ENCODE measurements around the gene VN1R2.
A peak's percentile ranks its signal among the peaks of the same experiment; 100 is the strongest.
"Not testable (repeated sequence)": the region's sequence is repeated elsewhere in the genome, so short reads cannot be mapped to it uniquely, and the experiment has no call there.

VN1R2 gene, protein sequence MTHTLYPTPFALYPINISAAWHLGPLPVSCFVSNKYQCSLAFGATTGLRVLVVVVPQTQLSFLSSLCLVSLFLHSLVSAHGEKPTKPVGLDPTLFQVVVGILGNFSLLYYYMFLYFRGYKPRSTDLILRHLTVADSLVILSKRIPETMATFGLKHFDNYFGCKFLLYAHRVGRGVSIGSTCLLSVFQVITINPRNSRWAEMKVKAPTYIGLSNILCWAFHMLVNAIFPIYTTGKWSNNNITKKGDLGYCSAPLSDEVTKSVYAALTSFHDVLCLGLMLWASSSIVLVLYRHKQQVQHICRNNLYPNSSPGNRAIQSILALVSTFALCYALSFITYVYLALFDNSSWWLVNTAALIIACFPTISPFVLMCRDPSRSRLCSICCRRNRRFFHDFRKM
- total RNA-seq: 0 reads per million in 9 experiments

DNA sequence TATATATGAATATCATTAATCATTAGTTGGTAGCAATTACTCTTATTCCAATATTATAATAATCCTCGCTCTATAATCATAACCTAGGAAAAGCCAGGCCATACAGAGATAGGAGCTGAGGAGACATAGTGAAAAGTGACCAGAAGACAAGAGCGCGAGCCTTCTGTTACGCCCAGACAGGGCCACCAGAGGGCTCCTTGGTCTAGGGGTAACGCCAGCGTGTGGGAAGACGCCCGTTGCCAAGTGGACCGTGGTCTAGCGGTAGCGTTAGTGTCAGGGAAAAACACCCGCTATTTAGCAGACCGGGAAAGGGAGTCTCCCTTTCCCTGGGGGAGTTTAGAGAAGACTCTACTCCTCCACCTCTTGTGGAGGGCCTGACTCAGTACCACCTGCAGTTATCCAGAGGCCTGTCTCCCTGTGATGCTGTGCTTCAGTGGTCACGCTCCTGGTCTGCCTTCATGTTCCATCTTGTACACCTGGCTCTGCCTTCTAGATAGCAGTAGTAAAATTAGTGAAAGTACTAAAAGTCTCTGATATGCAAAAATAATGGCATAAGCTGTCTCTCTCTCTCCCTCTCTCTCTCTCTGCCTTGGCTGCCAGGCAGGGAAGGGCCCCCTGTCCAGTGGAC, at the start of gene VN1R2:
VN1R2 (plus strand) TSS at position 578 of the 628 bp plus-strand sequence. CDS start 84 bp downstream, outside the sequence.
- not testable (repeated sequence) for ATAC-seq (replicated peaks); H3K4me3 Mint-ChIP-seq; H3K4me1 Mint-ChIP-seq (ENCODE audit: low read depth in 2 of 2); H3K36me3 Mint-ChIP-seq (ENCODE audit: insufficient read depth); H3K27ac Mint-ChIP-seq; DNase-seq
- peaks cover 7 to 12% of the 10 kb centered on the region in 2 donors for H3K27me3 Mint-ChIP-seq
- peaks cover 2 to 18% of the 10 kb centered on the region in 2 donors for H3K9me3 Mint-ChIP-seq

- peaks cover 30% of the 10 kb centered on the region for H3K36me3 Mint-ChIP-seq (ENCODE audit: insufficient read depth)
- H3K27ac Mint-ChIP-seq; H3K4me3 Mint-ChIP-seq; H3K4me1 Mint-ChIP-seq (ENCODE audit: low read depth in 2 of 2); H3K27me3 Mint-ChIP-seq; DNase-seq; ATAC-seq (replicated peaks): not testable (repeated sequence)
- peaks cover 11 to 33% of the 10 kb centered on the region in 2 donors for H3K9me3 Mint-ChIP-seq
These were observed 46.5 kb upstream of the VN1R2 start for GRCh38 chr19:53211554-53211953.

DNA sequence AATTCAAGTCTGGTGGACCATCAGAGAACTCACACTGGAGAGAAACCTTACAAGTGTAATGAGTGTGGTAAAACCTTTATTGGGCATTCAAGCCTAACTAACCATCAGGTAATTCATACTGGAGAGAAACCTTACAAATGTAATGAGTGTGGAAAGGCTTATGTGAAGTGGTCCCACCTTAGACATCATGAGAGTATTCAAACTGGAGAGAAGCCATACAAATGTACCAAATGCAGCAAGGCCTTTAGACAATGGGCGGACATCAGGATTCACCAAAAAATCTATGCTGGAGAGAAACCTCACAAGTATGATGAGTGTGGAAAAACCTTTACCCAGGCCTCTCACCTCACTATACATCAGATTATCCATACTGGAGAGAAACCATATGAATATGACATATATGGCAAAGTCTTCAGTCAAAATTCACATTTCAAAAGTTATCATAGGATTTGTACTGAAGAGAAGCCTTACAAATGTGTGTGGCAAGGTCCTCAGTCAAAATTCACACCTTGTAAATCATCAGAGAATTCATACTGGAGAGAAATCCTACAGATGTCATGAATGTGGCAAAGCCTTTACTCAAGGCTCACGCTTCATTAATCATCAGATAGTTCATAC, 45.3 kb upstream of the VN1R2 start:
- Mint-ChIP-seq H3K27ac (no peak overlapping the region), H3K27me3 (no peaks in the 10 kb centered on the region), H3K9me3 (peaks cover 8 to 27% of the 10 kb centered on the region in 2 donors), H3K4me3 (no peak overlapping the region), H3K36me3 (ENCODE audit: insufficient read depth) (peaks cover 23% of the 10 kb centered on the region), H3K4me1 (ENCODE audit: low read depth in 2 of 2) (no peaks in the 10 kb centered on the region)
- ATAC-seq (replicated peaks) (no peak), DNase-seq (no peak)

- H3K4me1 Mint-ChIP-seq (ENCODE audit: low read depth in 2 of 2); H3K4me3 Mint-ChIP-seq; H3K27ac Mint-ChIP-seq; ATAC-seq (replicated peaks); H3K36me3 Mint-ChIP-seq (ENCODE audit: insufficient read depth); H3K27me3 Mint-ChIP-seq; DNase-seq: not testable (repeated sequence)
- peaks cover 12 to 27% of the 10 kb centered on the region in 2 donors for H3K9me3 Mint-ChIP-seq
These were observed 35.4 kb upstream of the VN1R2 start for GRCh38 chr19:53222716-53223115.

DNA sequence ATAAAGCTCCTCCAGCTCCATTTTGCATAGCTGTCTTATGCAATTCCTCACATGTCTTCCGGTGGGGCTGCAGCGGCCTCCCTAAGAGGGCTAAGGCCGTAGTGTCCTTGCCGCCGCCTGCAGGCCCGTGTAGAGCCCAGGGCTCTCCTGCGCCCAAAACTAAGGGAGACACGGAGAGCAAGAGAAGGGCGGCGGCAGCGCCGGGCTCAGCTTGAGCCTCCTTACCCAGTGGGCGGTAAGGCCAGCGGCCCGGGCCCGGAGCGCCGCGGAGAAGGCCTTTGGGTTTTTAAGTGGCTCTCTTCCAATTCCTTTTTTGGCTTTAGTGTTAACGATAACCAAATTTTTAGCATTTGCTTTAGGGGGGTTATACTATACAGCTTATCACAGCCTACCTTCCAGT, 33.5 kb upstream of the VN1R2 start:
- Mint-ChIP-seq H3K27me3 (no peaks in the 10 kb centered on the region), H3K4me3 (no peak overlapping the region), H3K36me3 (ENCODE audit: insufficient read depth) (no peaks in the 10 kb centered on the region), H3K4me1 (ENCODE audit: low read depth in 2 of 2) (no peaks in the 10 kb centered on the region), H3K27ac (no peak overlapping the region), H3K9me3 (peaks cover 13 to 28% of the 10 kb centered on the region in 2 donors)
- ATAC-seq (replicated peaks): no peak
- no peak for DNase-seq

GRCh38 chr19:53237114-53237777, 20.8 kb upstream of the VN1R2 start:
- Mint-ChIP-seq H3K4me1 (ENCODE audit: low read depth in 2 of 2) (no peaks in the 10 kb centered on the region), H3K4me3 (no peak overlapping the region), H3K36me3 (ENCODE audit: insufficient read depth) (peaks cover 9% of the 10 kb centered on the region)

GRCh38 chr19:53246498-53246897, 11.6 kb upstream of the VN1R2 start:
- Mint-ChIP-seq H3K9me3 (peaks cover 16 to 38% of the 10 kb centered on the region in 2 donors), H3K36me3 (ENCODE audit: insufficient read depth) (peaks cover 2% of the 10 kb centered on the region), H3K27me3 (no peaks in the 10 kb centered on the region), H3K27ac (no peak overlapping the region), H3K4me1 (ENCODE audit: low read depth in 2 of 2) (no peaks in the 10 kb centered on the region), H3K4me3 (no peak overlapping the region)
- ATAC-seq (replicated peaks) (no peak), DNase-seq (no peak)

More at GRCh38 chr19:53237114-53237777, 20.8 kb upstream of the VN1R2 start:
- no peak for ATAC-seq (replicated peaks)
- peaks cover 17 to 54% of the 10 kb centered on the region in 2 donors for H3K9me3 Mint-ChIP-seq
- no peak overlapping the region for H3K27ac Mint-ChIP-seq
- no peaks in the 10 kb centered on the region for H3K27me3 Mint-ChIP-seq
- DNase-seq: no peak

- Mint-ChIP-seq H3K27me3 (peaks cover 7 to 12% of the 10 kb centered on the region in 2 donors), H3K4me1 (ENCODE audit: low read depth in 2 of 2) (peaks cover 4 to 8% of the 10 kb centered on the region in 2 donors), H3K9me3 (peaks cover 12 to 35% of the 10 kb centered on the region in 2 donors), H3K4me3 (peak within 1 kb of the TSS; percentile 70 to 80), H3K36me3 (ENCODE audit: insufficient read depth) (peaks cover 6% of the 10 kb centered on the region), H3K27ac (peak within 1 kb of the TSS in 1 of 2 donors; percentile 16)
- peak; percentile 100 for ATAC-seq (replicated peaks)
- DNase-seq: peak; percentile 57 to 64 (median 63)
These were observed 3.4 kb upstream of the VN1R2 start, which contains the start of gene ZNF677 for GRCh38 chr19:53254411-53255341. Gene ZNF677 (minus strand): TSS chr19:53254873. CDS start chr19:53251550, 3,323 bp downstream.

DNA sequence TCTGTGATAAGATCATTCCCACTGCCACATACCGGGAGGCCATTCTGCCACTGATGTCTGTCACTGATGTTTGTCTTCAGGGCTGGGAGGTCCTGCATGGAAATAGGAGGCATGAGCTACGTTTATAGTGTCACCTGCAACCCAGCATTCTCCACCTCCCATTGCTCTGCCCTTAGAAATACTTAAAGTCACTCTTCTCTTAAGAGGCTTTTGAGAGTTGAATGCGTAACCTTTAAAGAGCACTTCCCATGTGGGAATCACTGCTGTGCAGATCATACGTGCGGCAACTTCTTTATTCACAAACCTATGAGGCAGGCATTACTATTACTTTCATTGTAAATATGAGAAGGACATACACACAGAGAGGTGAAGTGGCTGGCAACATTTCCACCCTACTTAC, 9.5 kb downstream of the VN1R2 start, which contains the start of gene VN1R4:
VN1R4 (minus strand) TSS at position 101 of the 400 bp plus-strand sequence; CDS start at position 43, 58 bp downstream.
- not testable (repeated sequence) for H3K36me3 Mint-ChIP-seq (ENCODE audit: insufficient read depth); ATAC-seq (replicated peaks)
- H3K9me3 Mint-ChIP-seq: peaks cover 8 to 21% of the 10 kb centered on the region in 2 donors

DNA sequence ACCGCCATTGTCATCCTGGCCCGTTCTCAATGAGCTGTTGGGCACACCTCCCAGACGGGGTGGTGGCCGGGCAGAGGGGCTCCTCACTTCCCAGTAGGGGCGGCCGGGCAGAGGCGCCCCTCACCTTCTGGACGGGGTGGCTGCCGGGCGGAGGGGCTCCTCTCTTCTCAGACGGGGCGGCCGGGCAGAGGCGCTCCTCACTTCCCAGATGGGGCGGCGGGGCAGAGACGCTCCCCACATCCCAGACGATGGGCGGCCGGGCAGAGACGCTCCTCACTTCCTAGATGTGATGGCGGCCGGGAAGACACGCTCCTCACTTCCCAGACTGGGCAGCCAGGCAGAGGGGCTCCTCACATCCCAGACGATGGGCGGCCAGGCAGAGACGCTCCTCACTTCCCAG, 11.8 kb downstream of the VN1R2 start:
- Mint-ChIP-seq H3K9me3 (peaks cover 14 to 27% of the 10 kb centered on the region in 2 donors), H3K27me3 (peaks cover 11 to 36% of the 10 kb centered on the region in 2 donors)
- H3K36me3 Mint-ChIP-seq (ENCODE audit: insufficient read depth); H3K27ac Mint-ChIP-seq; H3K4me1 Mint-ChIP-seq (ENCODE audit: low read depth in 2 of 2); DNase-seq; ATAC-seq (replicated peaks); H3K4me3 Mint-ChIP-seq: not testable (repeated sequence)

More for the DNA sequence above, 9.5 kb downstream of the VN1R2 start, which contains the start of gene VN1R4:
- H3K4me3 Mint-ChIP-seq; H3K27ac Mint-ChIP-seq; DNase-seq; H3K4me1 Mint-ChIP-seq (ENCODE audit: low read depth in 2 of 2): not testable (repeated sequence)
- peaks cover 11 to 36% of the 10 kb centered on the region in 2 donors for H3K27me3 Mint-ChIP-seq

GRCh38 chr19:53272044-53272443, 14.0 kb downstream of the VN1R2 start:
- Mint-ChIP-seq H3K9me3 (peaks cover 15 to 33% of the 10 kb centered on the region in 2 donors), H3K36me3 (ENCODE audit: insufficient read depth) (no peaks in the 10 kb centered on the region)

GRCh38 chr19:53275480-53275879, 17.4 kb downstream of the VN1R2 start:
- Mint-ChIP-seq H3K27me3 (peaks cover 11 to 21% of the 10 kb centered on the region in 2 donors), H3K27ac (no peak overlapping the region), H3K4me3 (no peak overlapping the region), H3K4me1 (ENCODE audit: low read depth in 2 of 2) (no peaks in the 10 kb centered on the region), H3K9me3 (peaks cover 13 to 39% of the 10 kb centered on the region in 2 donors), H3K36me3 (ENCODE audit: insufficient read depth) (peaks cover 3% of the 10 kb centered on the region)
- DNase-seq: no peak
- no peak for ATAC-seq (replicated peaks)

More at GRCh38 chr19:53272044-53272443, 14.0 kb downstream of the VN1R2 start:
- peaks cover 11 to 17% of the 10 kb centered on the region in 2 donors for H3K27me3 Mint-ChIP-seq
- H3K4me1 Mint-ChIP-seq (ENCODE audit: low read depth in 2 of 2): no peaks in the 10 kb centered on the region
- no peak overlapping the region for H3K4me3 Mint-ChIP-seq
- no peak overlapping the region for H3K27ac Mint-ChIP-seq
- DNase-seq (no peak), ATAC-seq (replicated peaks) (no peak)
